Right forelimb (tissue), 1 donor: Measurements from ENCODE around the gene TOX3.

Source experiments
- DNase-seq: peaks from one replicate; pipeline ENCODE4 v3.0.0-alpha.2; 2018

Gene TOX3

GRCh38 chr16:52489894-52490293 is 57.0 kb downstream of the TOX3 start:
- DNase-seq = no peak

- DNase-seq = no peak
Measured at GRCh38 chr16:52488837-52489289, 58.1 kb downstream of the TOX3 start.

GRCh38 chr16:52487849-52488457 is 59.0 kb downstream of the TOX3 start:
- no peak for DNase-seq

- no peak for DNase-seq
Measured at GRCh38 chr16:52480237-52480636, 66.7 kb downstream of the TOX3 start.

- no peak for DNase-seq
Measured at GRCh38 chr16:52476111-52476510, 70.8 kb downstream of the TOX3 start.

- DNase-seq = no peak
Measured at GRCh38 chr16:52474679-52475078, 72.3 kb downstream of the TOX3 start.

- no peak for DNase-seq
Measured at GRCh38 chr16:52473096-52473495, 73.8 kb downstream of the TOX3 start.

- no peak for DNase-seq
Measured at GRCh38 chr16:52471650-52472370, 75.1 kb downstream of the TOX3 start.

GRCh38 chr16:52470585-52470984 is 76.4 kb downstream of the TOX3 start:
- DNase-seq = no peak

GRCh38 chr16:52469775-52470174 is 77.2 kb downstream of the TOX3 start:
- DNase-seq = no peak

GRCh38 chr16:52469091-52469490 is 77.9 kb downstream of the TOX3 start:
- DNase-seq = no peak

- DNase-seq = no peak
Measured at GRCh38 chr16:52467753-52468152, 79.2 kb downstream of the TOX3 start.

- DNase-seq = no peak
Measured at GRCh38 chr16:52466994-52467393, 79.9 kb downstream of the TOX3 start.

- no peak for DNase-seq
Measured at GRCh38 chr16:52465711-52466267, 81.2 kb downstream of the TOX3 start.

GRCh38 chr16:52463904-52464303 is 83.0 kb downstream of the TOX3 start:
- DNase-seq = no peak

GRCh38 chr16:52462816-52463215 is 84.1 kb downstream of the TOX3 start:
- DNase-seq = no peak

GRCh38 chr16:52460639-52461178 is 86.2 kb downstream of the TOX3 start:
- DNase-seq = no peak

GRCh38 chr16:52456368-52456767 is 90.6 kb downstream of the TOX3 start:
- no peak for DNase-seq

GRCh38 chr16:52455549-52456277 is 91.2 kb downstream of the TOX3 start:
- DNase-seq = no peak

GRCh38 chr16:52453644-52454043 is 93.3 kb downstream of the TOX3 start:
- DNase-seq = no peak

- no peak for DNase-seq
Measured at GRCh38 chr16:52451971-52452421, 94.9 kb downstream of the TOX3 start.

GRCh38 chr16:52450916-52451315 is 96.0 kb downstream of the TOX3 start:
- no peak for DNase-seq

- no peak for DNase-seq
Measured at GRCh38 chr16:52450241-52450640, 96.7 kb downstream of the TOX3 start.
